A549 treated with ZK216348 at 1 μM for 4 hours (cell line): ENCODE measurements around the gene CNTROB. TPM values are rescaled to one million over a fixed set of nuclear protein-coding genes. Genes with fewer than 3 reads are reported as not detected.

ENCODE experiments used
- total RNA-seq: library from RNA; stranded (reverse); fragments of 200-300 nt; extraction: Qiagen RNA extraction; gene quantifications from 5 replicates; pipeline ENCODE4 v1.2.3, GENCODE V29; 2022; ENCODE audit warnings: low read depth

Gene CNTROB, protein sequence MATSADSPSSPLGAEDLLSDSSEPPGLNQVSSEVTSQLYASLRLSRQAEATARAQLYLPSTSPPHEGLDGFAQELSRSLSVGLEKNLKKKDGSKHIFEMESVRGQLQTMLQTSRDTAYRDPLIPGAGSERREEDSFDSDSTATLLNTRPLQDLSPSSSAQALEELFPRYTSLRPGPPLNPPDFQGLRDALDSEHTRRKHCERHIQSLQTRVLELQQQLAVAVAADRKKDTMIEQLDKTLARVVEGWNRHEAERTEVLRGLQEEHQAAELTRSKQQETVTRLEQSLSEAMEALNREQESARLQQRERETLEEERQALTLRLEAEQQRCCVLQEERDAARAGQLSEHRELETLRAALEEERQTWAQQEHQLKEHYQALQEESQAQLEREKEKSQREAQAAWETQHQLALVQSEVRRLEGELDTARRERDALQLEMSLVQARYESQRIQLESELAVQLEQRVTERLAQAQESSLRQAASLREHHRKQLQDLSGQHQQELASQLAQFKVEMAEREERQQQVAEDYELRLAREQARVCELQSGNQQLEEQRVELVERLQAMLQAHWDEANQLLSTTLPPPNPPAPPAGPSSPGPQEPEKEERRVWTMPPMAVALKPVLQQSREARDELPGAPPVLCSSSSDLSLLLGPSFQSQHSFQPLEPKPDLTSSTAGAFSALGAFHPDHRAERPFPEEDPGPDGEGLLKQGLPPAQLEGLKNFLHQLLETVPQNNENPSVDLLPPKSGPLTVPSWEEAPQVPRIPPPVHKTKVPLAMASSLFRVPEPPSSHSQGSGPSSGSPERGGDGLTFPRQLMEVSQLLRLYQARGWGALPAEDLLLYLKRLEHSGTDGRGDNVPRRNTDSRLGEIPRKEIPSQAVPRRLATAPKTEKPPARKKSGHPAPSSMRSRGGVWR
- total RNA-seq, result 35.7 to 46.0 TPM (median 44.6 TPM) in 5 replicates

DNA sequence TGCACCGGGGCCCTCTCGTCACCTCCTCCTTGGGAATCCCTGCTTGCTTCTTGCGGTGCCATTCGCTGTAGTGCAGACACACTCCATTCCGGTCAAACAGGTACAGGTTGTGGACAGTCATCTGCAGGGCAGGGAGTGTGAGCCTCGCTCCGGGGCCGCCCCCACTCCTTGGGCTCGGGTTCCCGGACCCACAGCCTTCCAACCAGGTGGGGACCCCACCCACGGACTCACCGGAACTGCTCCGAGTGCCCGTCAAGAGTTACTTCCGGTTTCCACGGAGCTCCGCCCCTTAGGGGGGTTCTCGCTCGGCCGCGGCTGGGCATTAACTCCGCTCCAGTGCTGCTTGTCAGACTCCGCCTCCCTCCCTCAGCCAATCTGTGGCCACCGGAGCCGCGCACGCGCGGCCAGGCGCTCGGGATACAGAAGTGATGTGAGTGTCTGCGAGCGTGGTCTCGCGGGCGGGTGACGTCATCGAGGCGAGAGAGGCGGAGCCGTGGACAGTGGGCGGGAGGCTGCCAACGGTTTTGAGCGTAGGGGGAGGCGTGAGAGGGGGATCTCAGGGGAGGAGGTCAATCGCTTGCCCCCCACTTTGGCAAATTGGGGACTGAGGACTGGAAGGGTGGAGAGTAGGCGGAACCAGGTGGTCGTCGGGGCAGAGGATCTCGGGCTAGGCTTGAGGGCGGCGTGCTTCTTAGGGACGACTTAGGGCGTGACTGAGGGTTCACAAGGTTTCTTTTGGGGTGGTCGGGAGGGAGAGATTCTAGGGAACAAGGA is at the start of gene CNTROB, which contains the start of gene TRAPPC1:
Gene CNTROB, plus strand, starts transcription at position 498 of the 774 bp plus-strand sequence. CDS start 874 bp downstream, outside the sequence.
Gene TRAPPC1, minus strand, starts transcription at position 238 of the 774 bp plus-strand sequence. Its CDS starts 117 bp downstream, at position 121.

DNA sequence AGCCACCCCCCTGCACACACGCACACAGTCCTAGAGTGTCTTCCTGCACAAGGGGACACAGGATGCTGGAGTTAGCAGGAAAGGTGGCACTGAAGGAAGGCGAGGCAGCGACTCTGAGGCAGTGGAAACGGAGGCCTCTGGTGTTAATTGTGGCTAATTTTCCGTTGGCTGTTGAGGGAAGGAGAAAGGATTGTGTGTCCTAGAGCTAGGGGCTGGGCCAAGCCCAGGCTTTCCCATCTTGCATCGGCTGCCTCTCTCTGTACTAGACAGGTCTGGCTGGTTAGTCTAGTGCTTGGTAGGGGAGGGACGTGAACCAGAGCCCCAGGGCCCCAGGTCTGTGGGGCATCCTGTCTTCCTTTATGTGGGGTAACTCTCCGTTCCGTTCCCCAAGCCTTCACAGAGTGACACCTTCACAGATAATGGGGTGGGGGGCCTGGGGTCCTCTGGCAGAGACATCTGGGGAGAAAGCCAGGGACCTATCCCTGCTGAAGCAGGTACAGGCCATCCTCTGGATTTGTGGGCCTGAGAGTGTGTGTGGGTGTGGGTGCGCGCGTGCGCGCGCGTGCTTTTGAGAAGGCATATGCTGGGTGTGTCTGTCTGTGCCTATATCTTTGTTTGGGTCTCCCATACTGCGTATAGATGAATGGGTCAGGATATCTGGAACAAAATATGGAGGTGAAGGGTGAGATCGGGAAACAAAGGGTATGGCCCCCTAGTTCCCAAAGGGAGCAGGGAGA is 43.7 kb upstream of the CNTROB start, which contains the start of gene CHD3:
Gene CHD3, plus strand, starts transcription at position 606 of the 737 bp plus-strand sequence. CDS start 212 bp downstream, outside the sequence.

GRCh38 chr17:7915611-7916384 is 16.2 kb upstream of the CNTROB start, which contains the start of gene RNF227:
Gene RNF227 (minus strand): TSS chr17:7916289. CDS start chr17:7916195, 94 bp downstream.

GRCh38 chr17:7929158-7930023 is 2.6 kb upstream of the CNTROB start, which contains the start of gene KCNAB3:
Gene KCNAB3 (minus strand): TSS chr17:7929856. CDS start chr17:7929435, 421 bp downstream.

Other genes with a start within 250 kb of the CNTROB start
- gene TP53, start 244.7 kb upstream of the CNTROB start, total RNA-seq, result 38.9 to 53.5 TPM (median 49.6 TPM) in 5 replicates
- gene WRAP53, start 243.7 kb upstream of the CNTROB start, total RNA-seq, result 24.4 to 43.8 TPM (median 40.2 TPM) in 5 replicates
- gene EFNB3, start 227.0 kb upstream of the CNTROB start, total RNA-seq, result 1.2 to 1.7 TPM (median 1.5 TPM) in 5 replicates
- 0.01 TPM in 3 of 5 replicates, not detected in the others for gene DNAH2, start 214.5 kb upstream of the CNTROB start, total RNA-seq
- 9.3 to 23.7 TPM (median 15.1 TPM) in 5 replicates for gene KDM6B, start 98.0 kb upstream of the CNTROB start, total RNA-seq
- 0.30 to 0.46 TPM (median 0.45 TPM) in 5 replicates for gene TMEM88, start 77.1 kb upstream of the CNTROB start, total RNA-seq
- 177 to 244 TPM (median 225 TPM) in 5 replicates for gene NAA38, start 74.6 kb upstream of the CNTROB start, total RNA-seq
- gene CYB5D1, start 74.2 kb upstream of the CNTROB start, total RNA-seq, result 19.4 to 24.5 TPM (median 20.9 TPM) in 5 replicates
- gene CHD3, start 43.4 kb upstream of the CNTROB start, total RNA-seq, result 52.6 to 75.7 TPM (median 69.4 TPM) in 5 replicates
- 0.99 to 1.7 TPM (median 1.3 TPM) in 5 replicates for gene RNF227, start 15.9 kb upstream of the CNTROB start, total RNA-seq
- gene KCNAB3, start 2.4 kb upstream of the CNTROB start, total RNA-seq, result 1.8 to 4.1 TPM (median 2.5 TPM) in 5 replicates
- gene TRAPPC1, start 260 bp upstream of the CNTROB start, total RNA-seq, result 313 to 386 TPM (median 328 TPM) in 5 replicates
- not detected in 5 replicates for gene GUCY2D, start 70.4 kb downstream of the CNTROB start, total RNA-seq
- gene ALOX15B, start 106.9 kb downstream of the CNTROB start, total RNA-seq, result 0.12 TPM in 1 of 5 replicates, not detected in the others
- gene ALOX12B, start 155.5 kb downstream of the CNTROB start, total RNA-seq, result 1.1 to 2.3 TPM (median 1.6 TPM) in 5 replicates
- gene ALOXE3, start 186.3 kb downstream of the CNTROB start, total RNA-seq, result 5.6 to 9.2 TPM (median 8.1 TPM) in 5 replicates
- 1.1 to 5.5 TPM (median 4.0 TPM) in 5 replicates for gene HES7, start 191.9 kb downstream of the CNTROB start, total RNA-seq
- 26.4 to 39.3 TPM (median 37.0 TPM) in 5 replicates for gene PER1, start 220.2 kb downstream of the CNTROB start, total RNA-seq
- 27.1 to 33.9 TPM (median 29.7 TPM) in 5 replicates for gene VAMP2, start 230.7 kb downstream of the CNTROB start, total RNA-seq
- gene TMEM107, start 244.2 kb downstream of the CNTROB start, total RNA-seq, result 15.1 to 23.5 TPM (median 21.6 TPM) in 5 replicates